ENCODE results near the gene MAD2L2.

MAD2L2 gene

GRCh38 chr1:11697893-11698210 lies 16.9 kb upstream of the MAD2L2 start:
- no peak for DNase-seq (ENCODE audit: low spot score)
- TF ChIP-seq, protein P1, sequence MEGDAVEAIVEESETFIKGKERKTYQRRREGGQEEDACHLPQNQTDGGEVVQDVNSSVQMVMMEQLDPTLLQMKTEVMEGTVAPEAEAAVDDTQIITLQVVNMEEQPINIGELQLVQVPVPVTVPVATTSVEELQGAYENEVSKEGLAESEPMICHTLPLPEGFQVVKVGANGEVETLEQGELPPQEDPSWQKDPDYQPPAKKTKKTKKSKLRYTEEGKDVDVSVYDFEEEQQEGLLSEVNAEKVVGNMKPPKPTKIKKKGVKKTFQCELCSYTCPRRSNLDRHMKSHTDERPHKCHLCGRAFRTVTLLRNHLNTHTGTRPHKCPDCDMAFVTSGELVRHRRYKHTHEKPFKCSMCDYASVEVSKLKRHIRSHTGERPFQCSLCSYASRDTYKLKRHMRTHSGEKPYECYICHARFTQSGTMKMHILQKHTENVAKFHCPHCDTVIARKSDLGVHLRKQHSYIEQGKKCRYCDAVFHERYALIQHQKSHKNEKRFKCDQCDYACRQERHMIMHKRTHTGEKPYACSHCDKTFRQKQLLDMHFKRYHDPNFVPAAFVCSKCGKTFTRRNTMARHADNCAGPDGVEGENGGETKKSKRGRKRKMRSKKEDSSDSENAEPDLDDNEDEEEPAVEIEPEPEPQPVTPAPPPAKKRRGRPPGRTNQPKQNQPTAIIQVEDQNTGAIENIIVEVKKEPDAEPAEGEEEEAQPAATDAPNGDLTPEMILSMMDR (IDR thresholded peaks at IDR 0.05; ENCODE audit: extremely low read depth, missing control alignments), result no peak

- no peak for DNase-seq (ENCODE audit: low spot score)
- TF ChIP-seq, protein P1 (IDR thresholded peaks at IDR 0.05; ENCODE audit: extremely low read depth, missing control alignments), result no peak
Observed at GRCh38 chr1:11697188-11697892, 16.4 kb upstream of the MAD2L2 start.

GRCh38 chr1:11695861-11696260 lies 14.9 kb upstream of the MAD2L2 start:
- TF ChIP-seq, protein P1 (IDR thresholded peaks at IDR 0.05; ENCODE audit: extremely low read depth, missing control alignments), result no peak
- no peak for DNase-seq (ENCODE audit: low spot score)

- DNase-seq (ENCODE audit: low spot score), result no peak
- TF ChIP-seq, protein P1 (IDR thresholded peaks at IDR 0.05; ENCODE audit: extremely low read depth, missing control alignments), result no peak
Observed at GRCh38 chr1:11693917-11694316, 13.0 kb upstream of the MAD2L2 start.

DNA sequence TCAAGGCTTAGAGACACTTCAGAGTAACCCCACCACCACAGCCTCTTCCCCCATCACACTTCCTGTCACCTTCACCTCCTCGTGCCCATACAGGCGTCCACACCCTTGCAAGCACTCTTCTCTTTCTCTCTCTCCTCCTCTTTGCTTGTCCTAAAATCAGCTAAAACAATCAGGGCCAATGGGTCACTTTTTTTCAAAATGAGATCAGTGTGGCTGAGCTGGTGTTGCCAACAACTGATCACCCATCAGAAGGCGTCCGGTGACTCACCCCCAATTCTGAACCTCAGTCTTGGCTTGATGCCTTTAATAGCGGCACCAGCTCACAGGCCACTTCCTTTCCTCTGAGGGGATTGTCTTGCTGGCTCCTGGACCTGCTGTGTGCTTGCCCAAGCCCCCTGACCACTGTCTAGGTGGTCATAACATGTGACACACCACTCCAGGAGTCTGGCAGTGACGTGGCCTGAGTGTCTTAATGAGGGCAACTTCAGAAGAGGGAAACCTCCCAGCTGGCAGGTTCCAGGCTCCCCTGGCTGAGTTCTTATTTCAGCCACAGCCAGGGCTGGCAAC lies 12.2 kb upstream of the MAD2L2 start:
- no peak for DNase-seq (ENCODE audit: low spot score)
- TF ChIP-seq, protein P1 (IDR thresholded peaks at IDR 0.05; ENCODE audit: extremely low read depth, missing control alignments), result no peak

GRCh38 chr1:11691928-11692711 lies 11.2 kb upstream of the MAD2L2 start:
- no peak for DNase-seq (ENCODE audit: low spot score)
- TF ChIP-seq, protein P1 (IDR thresholded peaks at IDR 0.05; ENCODE audit: extremely low read depth, missing control alignments), result no peak

GRCh38 chr1:11691302-11691914 lies 10.5 kb upstream of the MAD2L2 start, which contains the start of gene DRAXIN:
TSS of gene DRAXIN (plus strand) at chr1:11691710. CDS start at chr1:11706259, 14,549 bp downstream.
- TF ChIP-seq, protein P1 (IDR thresholded peaks at IDR 0.05; ENCODE audit: extremely low read depth, missing control alignments), result no peak
- no peak for DNase-seq (ENCODE audit: low spot score)
